ENCODE measurements around the gene SERPINB12. TPM values are rescaled to one million over a fixed set of nuclear protein-coding genes. Genes with fewer than 3 reads are reported as not detected.

The SERPINB12 gene
- total RNA-seq, 1 donor from 2014 or later = not detected

- no peak for TF ChIP-seq CTCF (conservative IDR thresholded peaks at IDR 0.05)
- H3K9me3 Mint-ChIP-seq = no peaks in the 10 kb centered on the region
- no peak overlapping the region for H3K4me3 Mint-ChIP-seq
- no peaks in the 10 kb centered on the region for H3K4me1 Mint-ChIP-seq
- no peak for DNase-seq (ENCODE audit: low read depth, low spot score)
- no peak overlapping the region for H3K27ac Mint-ChIP-seq (ENCODE audit: unreplicated experiment)
- H3K36me3 Mint-ChIP-seq (ENCODE audit: low read depth) = no peaks in the 10 kb centered on the region
- no peaks in the 10 kb centered on the region for H3K27me3 Mint-ChIP-seq (ENCODE audit: low read depth)
Measured at GRCh38 chr18:63575681-63576080, 33.5 kb downstream of the SERPINB12 start.

- Mint-ChIP-seq H3K4me3 (no peak overlapping the region), H3K9me3 (no peaks in the 10 kb centered on the region), H3K4me1 (no peaks in the 10 kb centered on the region), H3K36me3 (ENCODE audit: low read depth) (no peaks in the 10 kb centered on the region), H3K27ac (ENCODE audit: unreplicated experiment) (no peak overlapping the region), H3K27me3 (ENCODE audit: low read depth) (no peaks in the 10 kb centered on the region)
- peak; percentile 62 for DNase-seq (ENCODE audit: low read depth, low spot score)
- peak; percentile 95 for TF ChIP-seq CTCF (conservative IDR thresholded peaks at IDR 0.05)
Measured at GRCh38 chr18:63578357-63578958, 36.3 kb downstream of the SERPINB12 start.

- Mint-ChIP-seq H3K4me1 (no peaks in the 10 kb centered on the region), H3K4me3 (no peak overlapping the region), H3K36me3 (ENCODE audit: low read depth) (no peaks in the 10 kb centered on the region), H3K9me3 (no peaks in the 10 kb centered on the region), H3K27me3 (ENCODE audit: low read depth) (no peaks in the 10 kb centered on the region), H3K27ac (ENCODE audit: unreplicated experiment) (no peak overlapping the region)
- DNase-seq (ENCODE audit: low read depth, low spot score) = no peak
- no peak for TF ChIP-seq CTCF (conservative IDR thresholded peaks at IDR 0.05)
Measured at GRCh38 chr18:63579616-63580015, 37.4 kb downstream of the SERPINB12 start.

DNA sequence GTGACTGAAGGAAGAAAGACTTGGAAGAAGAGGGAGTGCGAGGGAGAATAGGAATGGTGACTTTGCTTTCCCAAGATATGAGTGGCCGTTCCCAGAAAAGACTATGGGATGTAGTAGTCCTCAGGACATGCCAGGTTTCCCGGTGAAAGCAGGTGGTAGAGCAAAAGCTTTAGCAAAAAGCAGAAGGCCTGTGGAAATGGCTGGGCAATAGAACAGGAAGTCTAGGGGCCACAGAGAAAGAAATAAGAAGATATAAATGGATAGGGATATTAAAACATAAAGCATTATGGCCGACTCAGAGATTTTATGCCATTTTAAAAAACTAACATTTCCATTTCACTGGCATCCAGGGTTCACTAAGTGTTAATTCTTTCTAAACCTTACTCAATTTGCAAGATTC is 43.8 kb downstream of the SERPINB12 start:
- Mint-ChIP-seq H3K4me1 (no peaks in the 10 kb centered on the region), H3K4me3 (no peak overlapping the region), H3K9me3 (no peaks in the 10 kb centered on the region), H3K36me3 (ENCODE audit: low read depth) (no peaks in the 10 kb centered on the region), H3K27ac (ENCODE audit: unreplicated experiment) (no peak overlapping the region), H3K27me3 (ENCODE audit: low read depth) (no peaks in the 10 kb centered on the region)
- TF ChIP-seq CTCF (conservative IDR thresholded peaks at IDR 0.05) = no peak
- DNase-seq (ENCODE audit: low read depth, low spot score) = no peak

GRCh38 chr18:63586431-63586830 is 44.3 kb downstream of the SERPINB12 start:
- H3K27me3 Mint-ChIP-seq (ENCODE audit: low read depth) = no peaks in the 10 kb centered on the region
- no peak overlapping the region for H3K27ac Mint-ChIP-seq (ENCODE audit: unreplicated experiment)
- TF ChIP-seq CTCF (conservative IDR thresholded peaks at IDR 0.05) = no peak
- no peaks in the 10 kb centered on the region for H3K4me1 Mint-ChIP-seq
- no peak for DNase-seq (ENCODE audit: low read depth, low spot score)
- H3K9me3 Mint-ChIP-seq = no peaks in the 10 kb centered on the region
- H3K4me3 Mint-ChIP-seq = no peak overlapping the region
- no peaks in the 10 kb centered on the region for H3K36me3 Mint-ChIP-seq (ENCODE audit: low read depth)

Data from neural crest cell (in vitro differentiated cells).